ENCODE results near the gene MRPS16. TPM values are rescaled to one million over a fixed set of nuclear protein-coding genes. Genes with fewer than 3 reads are reported as not detected.

MRPS16 gene
- polyA plus RNA-seq, 1 of the 3 experiments (the other 2 are of a cell fraction) = 75.5 TPM

GRCh38 chr10:73296946-73297345, 44.5 kb upstream of the MRPS16 start:
- CTCF ChIA-PET = interaction anchor here (0.9 to 1.0 kb wide), 2 partner anchors 21 to 33 kb away, joined by 3 to 4 read pairs; no protein-coding TSS in a partner anchor
- no peaks in the 10 kb centered on the region for H3F3A ChIP-seq (replicated peaks; ENCODE audit: insufficient read depth)
- WGBS (ENCODE audit: low lambda C conversion rate) = 27% methylated on average over 3 of the region's 3 CpGs

GRCh38 chr10:73293461-73293860, 41.0 kb upstream of the MRPS16 start:
- Histone ChIP-seq H3K9ac (no peak overlapping the region), H3K9me2 (no peaks in the 10 kb centered on the region), H3K36me3 (replicated peaks in 1 of 2; ENCODE audit: control insufficient read depth in 1 of 2, insufficient read depth in 2 of 2, low read length in 1 of 2) (peaks cover 0 to 4% of the 10 kb centered on the region in 2 experiments), H3K4me2 (no peak overlapping the region), H3F3A (replicated peaks; ENCODE audit: insufficient read depth) (no peaks in the 10 kb centered on the region), H2AFZ (ENCODE audit: low read depth) (no peak overlapping the region), H3K79me2 (ENCODE audit: insufficient read depth) (no peaks in the 10 kb centered on the region), H3K4me3 (ENCODE audit: low read depth in 2 of 2, low read length in 1 of 2) (no peak overlapping the region), H3K27ac (ENCODE audit: low read depth in 2 of 2, low read length in 1 of 2) (no peak overlapping the region), H3K4me1 (ENCODE audit: control insufficient read depth in 1 of 2, insufficient read depth in 2 of 2, low read depth in 1 of 2, low read length in 1 of 2) (no peaks in the 10 kb centered on the region), H4K20me1 (ENCODE audit: insufficient read depth) (no peaks in the 10 kb centered on the region), H3K9me3 (no peaks in the 10 kb centered on the region), H3K27me3 (ENCODE audit: insufficient read depth) (no peaks in the 10 kb centered on the region)
- TF ChIP-seq JUND (IDR thresholded peaks at IDR 0.05) = no peak
- TF ChIP-seq CTCF (IDR thresholded peaks at IDR 0.05) = no peak
- TF ChIP-seq SMC3 (IDR thresholded peaks at IDR 0.05; ENCODE audit: low read depth, low read length) = no peak
- no peak for TF ChIP-seq GATA2 (CRISPR knock-in tag; IDR thresholded peaks at IDR 0.05)
- no peak for TF ChIP-seq FOSL2 (IDR thresholded peaks at IDR 0.05; ENCODE audit: borderline replicate concordance, low read depth)
- TF ChIP-seq CHD2 (IDR thresholded peaks at IDR 0.05; ENCODE audit: low read length, partially characterized antibody) = no peak
- no peak for TF ChIP-seq NRF1 (IDR thresholded peaks at IDR 0.05; ENCODE audit: low read depth, low read length)
- TF ChIP-seq REST (IDR thresholded peaks at IDR 0.05; ENCODE audit: low read depth, low read length) = no peak
- POLR2A ChIA-PET = no interaction called here
- CTCF ChIA-PET = interaction anchor here (0.8 to 1.7 kb wide), 2 partner anchors 8 to 30 kb away, joined by 3 to 4 read pairs; no protein-coding TSS in a partner anchor
- DNase-seq = no peak
- WGBS (ENCODE audit: low lambda C conversion rate) = 5% methylated on average over 3 of the region's 3 CpGs

More at GRCh38 chr10:73296946-73297345, 44.5 kb upstream of the MRPS16 start:
- Histone ChIP-seq H3K27ac (ENCODE audit: low read depth in 2 of 2, low read length in 1 of 2) (no peak overlapping the region), H3K4me1 (ENCODE audit: control insufficient read depth in 1 of 2, insufficient read depth in 2 of 2, low read depth in 1 of 2, low read length in 1 of 2) (no peaks in the 10 kb centered on the region), H2AFZ (ENCODE audit: low read depth) (no peak overlapping the region), H3K9ac (no peak overlapping the region), H3K27me3 (ENCODE audit: insufficient read depth) (no peaks in the 10 kb centered on the region), H3K4me2 (no peak overlapping the region), H3K4me3 (ENCODE audit: low read depth in 2 of 2, low read length in 1 of 2) (no peak overlapping the region), H3K9me2 (no peaks in the 10 kb centered on the region), H3K9me3 (no peaks in the 10 kb centered on the region), H3K36me3 (replicated peaks in 1 of 2; ENCODE audit: control insufficient read depth in 1 of 2, insufficient read depth in 2 of 2, low read length in 1 of 2) (no peaks in the 10 kb centered on the region), H4K20me1 (ENCODE audit: insufficient read depth) (no peaks in the 10 kb centered on the region), H3K79me2 (ENCODE audit: insufficient read depth) (no peaks in the 10 kb centered on the region)
- TF ChIP-seq MEF2A (IDR thresholded peaks at IDR 0.05; ENCODE audit: borderline replicate concordance, low read depth) (no peak), SMC3 (IDR thresholded peaks at IDR 0.05; ENCODE audit: low read depth, low read length) (no peak), RCOR1 (IDR thresholded peaks at IDR 0.05; ENCODE audit: low read length) (no peak), GATA2 (CRISPR knock-in tag; IDR thresholded peaks at IDR 0.05) (no peak), CTCF (IDR thresholded peaks at IDR 0.05) (no peak), TEAD4 (IDR thresholded peaks at IDR 0.05; ENCODE audit: borderline replicate concordance, insufficient read depth) (no peak), FOXM1 (IDR thresholded peaks at IDR 0.05; ENCODE audit: low read depth) (no peak), YY1 (IDR thresholded peaks at IDR 0.05; ENCODE audit: low read depth) (no peak), TCF12 (IDR thresholded peaks at IDR 0.05) (no peak), IRF3 (IDR thresholded peaks at IDR 0.05; ENCODE audit: low read depth, low read length) (no peak), MAX (IDR thresholded peaks at IDR 0.05; ENCODE audit: low read depth) (no peak)
- DNase-seq = no peak
- POLR2A ChIA-PET = no interaction called here

Measured in SK-N-SH (cell line).